K562 (cell line): ENCODE data around the gene ZNF385C.

Source experiments
- CAMTA2 ChIP-seq: fragments of 250-450 bp; sonication (Bioruptor Pico); conservative IDR thresholded peaks from 2 replicates; pipeline ENCODE4 v1.5.1; 2022
- POLR2AphosphoS5 ChIP-seq: IDR thresholded peaks from 2 replicates; pipeline ENCODE4 v1.6.1; 2011; ENCODE audit warnings: mild to moderate bottlenecking, low read depth, low read length, moderate library complexity; ENCODE audit not compliant: control insufficient read depth, insufficient read depth
- SMARCA5 ChIP-seq: fragments of 450-650 bp; IDR thresholded peaks from 2 replicates; pipeline ENCODE4 v1.6.1; 2016
- ZBTB7A ChIP-seq: IDR thresholded peaks from 2 replicates; pipeline ENCODE4 v1.6.1; 2011; ENCODE audit warnings: low read depth, mild to moderate bottlenecking, low read length, moderate library complexity, borderline replicate concordance; ENCODE audit not compliant: control insufficient read depth
- ZNF184 ChIP-seq: sonication (generic); formaldehyde crosslinking; IDR thresholded peaks from 2 replicates; pipeline ENCODE4 v1.5.0; 2020; ENCODE audit warnings: missing genetic modification reagents
- ZNF431 ChIP-seq: sonication (generic); formaldehyde crosslinking; IDR thresholded peaks from 2 replicates; pipeline ENCODE4 v1.8.0; 2022; ENCODE audit warnings: mild to moderate bottlenecking, missing genetic modification reagents
- ZNF766 ChIP-seq: fragments of 200-800 bp; sonication (Bioruptor generic); conservative IDR thresholded peaks from 2 replicates; pipeline ENCODE4 v1.6.1; 2016; ENCODE audit warnings: missing genetic modification characterization, missing compliant biosample characterization

DNA sequence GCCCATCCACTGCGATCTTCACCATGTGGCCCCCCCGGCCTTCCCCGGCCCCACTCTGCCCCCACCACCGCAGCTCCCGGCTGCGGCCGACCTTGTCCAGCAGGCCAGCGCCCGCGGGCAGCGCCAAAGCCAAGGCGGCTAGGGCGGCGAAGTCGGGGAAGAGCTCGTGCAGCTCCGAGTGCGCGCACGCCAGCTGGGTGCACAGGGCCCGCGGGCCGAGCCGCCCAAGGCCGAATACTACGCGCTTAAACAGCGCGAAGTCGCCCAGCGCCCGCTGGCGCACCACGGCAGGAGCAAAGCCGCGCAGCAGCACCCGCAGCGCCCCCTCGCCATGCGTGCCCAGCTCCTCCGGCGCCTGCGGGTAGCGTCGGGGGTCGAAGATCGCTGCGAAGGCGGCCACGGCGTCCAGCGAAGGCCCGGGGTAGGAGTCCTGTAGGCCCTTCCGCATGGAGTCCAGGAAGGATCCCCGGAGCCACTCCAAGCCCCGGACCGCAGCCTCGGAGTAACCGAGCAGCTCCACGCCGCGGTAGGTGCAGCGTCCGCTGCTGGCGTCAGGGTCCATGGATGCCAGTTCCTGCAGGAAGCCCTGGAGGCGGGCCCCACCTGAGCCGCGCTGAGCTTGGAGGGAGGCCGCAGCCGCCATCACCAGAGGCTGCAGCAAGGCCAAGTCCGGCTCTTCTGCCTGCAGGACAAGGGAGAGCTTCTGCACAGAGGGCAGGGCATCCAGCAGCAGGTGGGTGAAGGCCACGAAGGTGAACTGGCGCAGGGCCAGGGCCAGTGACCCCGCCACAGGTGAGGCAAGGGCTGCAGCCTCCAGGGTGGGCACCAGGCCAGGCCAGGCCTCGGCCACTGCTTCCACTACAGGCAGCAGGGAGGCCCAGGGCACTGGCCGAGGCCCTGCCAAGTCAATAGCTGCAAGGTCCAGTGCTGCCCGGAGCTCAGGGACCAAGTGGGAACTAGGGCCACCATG lies 58.2 kb downstream of the ZNF385C start:
- no peak for TF ChIP-seq CAMTA2 (CRISPR knock-in tag)
- TF ChIP-seq SMARCA5: no peak
- TF ChIP-seq ZBTB7A: no peak
- no peak for TF ChIP-seq ZNF184 (CRISPR knock-in tag)
- no peak for TF ChIP-seq ZNF431 (CRISPR knock-in tag)
- TF ChIP-seq POLR2AphosphoS5: no peak
- TF ChIP-seq ZNF766 (CRISPR knock-in tag): no peak
